Stimulated activated CD8-positive, alpha-beta memory T cell treated with anti-CD3 and anti-CD28 coated beads, Interleukin-12 subunit alpha, Interleukin-12 subunit beta, amount 100 ng/mL, for 4 hours (primary cell): Measurements from ENCODE around the gene NFIX.

Experiments
- DNase-seq: peaks from one replicate; pipeline ENCODE4 v3.0.0-alpha.2; 2020; ENCODE audit warnings: low read depth

NFIX gene

GRCh38 chr19:13093407-13094105 lies 98.3 kb downstream of the NFIX start:
- no peak for DNase-seq

- no peak for DNase-seq
Measured at GRCh38 chr19:13094106-13094504, 98.8 kb downstream of the NFIX start.

GRCh38 chr19:13094771-13095392 lies 99.6 kb downstream of the NFIX start:
- DNase-seq, result no peak

GRCh38 chr19:13095393-13095784 lies 100.1 kb downstream of the NFIX start:
- DNase-seq, result no peak

GRCh38 chr19:13095934-13096927 lies 101.0 kb downstream of the NFIX start:
- DNase-seq, result no peak

GRCh38 chr19:13097033-13097462 lies 101.8 kb downstream of the NFIX start:
- no peak for DNase-seq

- DNase-seq, result no peak
Measured at GRCh38 chr19:13097463-13098258, 102.4 kb downstream of the NFIX start.

- DNase-seq, result no peak
Measured at GRCh38 chr19:13098277-13099072, 103.2 kb downstream of the NFIX start.

- DNase-seq, result peak; percentile 68
Measured at GRCh38 chr19:13099073-13099999, 104.1 kb downstream of the NFIX start.

- no peak for DNase-seq
Measured at GRCh38 chr19:13100031-13100588, 104.8 kb downstream of the NFIX start.

- no peak for DNase-seq
Measured at GRCh38 chr19:13100841-13101589, 105.7 kb downstream of the NFIX start.

GRCh38 chr19:13101590-13102415 lies 106.5 kb downstream of the NFIX start:
- no peak for DNase-seq

- DNase-seq, result no peak
Measured at GRCh38 chr19:13102416-13102665, 107.1 kb downstream of the NFIX start.

- DNase-seq, result no peak
Measured at GRCh38 chr19:13102666-13103580, 107.6 kb downstream of the NFIX start, which contains the start of gene LYL1. Gene LYL1 (minus strand): TSS chr19:13102858. CDS start chr19:13101171, 1,687 bp downstream.

GRCh38 chr19:13103581-13104359 lies 108.5 kb downstream of the NFIX start:
- DNase-seq, result no peak

- DNase-seq, result no peak
Measured at GRCh38 chr19:13104360-13104847, 109.1 kb downstream of the NFIX start.
